NCI-H2029 treated with DMSO at 0.1 percent for 48 hours (cell line): ENCODE results near the gene BRD8.

Experiments used
- DNase-seq: peaks from one replicate; lab custom pipeline; 2025; lab: John Stamatoyannopoulos, UW

Gene BRD8

GRCh38 chr5:138096997-138097828 is 81.2 kb downstream of the BRD8 start:
- no peak for DNase-seq

DNA sequence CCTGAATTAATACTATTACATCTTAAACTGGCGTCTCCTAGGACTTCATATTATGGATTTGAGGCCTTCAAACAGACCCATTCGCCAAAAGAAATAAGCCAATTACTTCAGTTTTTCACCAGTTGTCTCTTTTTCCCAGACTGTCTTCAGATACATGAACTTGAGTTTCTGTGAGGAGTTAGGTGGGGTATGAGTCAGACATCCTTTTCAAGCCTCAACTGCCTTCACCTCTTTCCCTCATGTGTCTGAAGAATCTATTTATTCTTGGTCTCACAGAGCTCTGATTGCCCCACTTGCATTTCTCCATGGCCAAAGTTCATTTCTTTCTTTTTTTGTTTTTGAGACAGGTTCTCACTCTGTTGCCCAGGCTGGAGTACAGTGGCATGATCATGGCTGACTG is 82.1 kb downstream of the BRD8 start:
- DNase-seq: no peak

GRCh38 chr5:138095100-138095907 is 83.1 kb downstream of the BRD8 start:
- no peak for DNase-seq

DNA sequence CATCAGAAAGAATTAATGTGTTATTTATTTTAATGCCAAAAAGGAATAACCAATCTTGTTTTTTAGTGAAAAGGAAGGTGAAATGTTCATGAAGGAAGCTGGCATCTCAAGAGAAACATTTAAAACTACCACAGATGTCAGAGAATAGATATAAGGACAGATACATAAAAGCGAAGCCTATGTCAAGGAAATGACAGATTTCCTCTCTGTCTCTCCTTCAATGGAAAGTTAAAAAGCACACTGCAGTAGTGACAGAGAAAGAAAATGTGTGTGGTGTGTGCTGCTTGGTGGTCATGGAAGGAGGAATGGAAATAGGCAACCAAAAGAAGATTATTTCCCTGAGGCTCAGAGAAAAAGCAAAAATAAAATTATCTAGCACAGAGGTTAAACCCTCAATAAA is 85.4 kb downstream of the BRD8 start:
- DNase-seq: no peak

DNA sequence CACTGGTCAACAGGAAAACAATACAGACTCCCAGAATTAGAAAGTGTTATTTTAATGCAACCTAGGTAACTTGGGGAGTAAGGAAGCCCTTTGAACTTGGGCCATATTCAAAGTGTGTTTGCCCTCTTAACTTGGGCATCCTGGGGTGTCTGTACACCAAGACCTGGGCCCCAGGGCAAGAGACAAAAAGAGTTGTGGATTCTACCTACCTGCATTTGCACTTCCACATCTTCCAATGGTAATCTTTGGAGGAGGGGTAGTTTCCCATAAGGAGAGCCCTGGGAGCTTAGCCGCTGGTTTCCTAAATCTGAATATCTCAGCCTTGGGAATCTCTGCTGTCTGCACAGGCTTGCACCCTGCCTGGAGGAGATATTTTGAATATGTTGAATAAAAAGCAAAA is 86.1 kb downstream of the BRD8 start:
- no peak for DNase-seq

DNA sequence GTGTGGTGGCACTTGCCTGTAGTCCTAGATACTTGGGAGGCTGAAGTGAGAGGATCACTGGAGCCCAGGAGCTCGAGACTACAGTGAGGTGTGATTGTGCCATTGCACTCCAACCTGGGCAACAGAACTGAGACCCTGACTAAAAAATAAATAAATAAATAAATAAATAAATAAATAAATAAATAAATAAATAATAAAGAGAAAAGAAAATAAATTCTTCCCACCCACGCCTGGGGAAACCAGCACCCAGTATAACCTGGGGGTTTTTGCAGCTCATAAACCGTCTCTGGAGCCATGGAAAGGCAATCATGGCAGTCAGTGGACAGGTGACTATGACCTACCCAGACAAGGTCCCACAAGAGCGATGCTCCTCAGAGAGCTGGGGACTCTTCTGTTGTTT is 86.7 kb downstream of the BRD8 start:
- DNase-seq: no peak
